HCT116 (cell line): ENCODE data around the gene PLA2G2D. TPM values are rescaled to one million over a fixed set of nuclear protein-coding genes. Genes with fewer than 3 reads are reported as not detected.

Experiments
- ATAC-seq: fragments of 200-7000 bp; cut with Tn5 transposase; 2 replicates; pipeline ENCODE4 v1.9.1; 2020; ENCODE audit warnings: mild to moderate bottlenecking, moderate library complexity
- BruUV-seq: library from RNA; stranded (reverse); fragments of 400-500 nt; replicated peaks from 2 replicates; lab custom pipeline; 2021; lab: Mats Ljungman, UMichigan
- CTCF ChIA-PET: fragments of 300-600 bp; sonication (Branson Sonifier 250); formaldehyde crosslinking; loops from one replicate; lab custom pipeline; 2021; ENCODE audit warnings: antibody characterized with exemption; lab: Charles Lee
- POLR2A ChIA-PET: fragments of 300-600, 350-600 bp; sonication (Branson Sonifier 250); formaldehyde crosslinking; loops from one replicate; lab custom pipeline; 2021; ENCODE audit warnings: antibody characterized with exemption; lab: Charles Lee
- RAD21 ChIA-PET, 2 experiments: fragments of 300-600 bp; sonication (Branson Sonifier 250); formaldehyde crosslinking; loops; one replicate each; lab custom pipeline; 2023; ENCODE audit warnings: low total read pairs in 2 of 2; ENCODE audit not compliant: uncharacterized antibody in 2 of 2, unreplicated experiment in 2 of 2, low non-redundant PET in 1 of 2; lab: Charles Lee
- DNase-seq: peaks from one replicate; pipeline ENCODE4 v3.0.0-alpha.2; 2010; ENCODE audit warnings: low read depth, low spot score
- H2AFZ ChIP-seq: fragments of 200-600 bp; shearing (Covaris generic), sonication (generic); 2 replicates; pipeline ENCODE4 v1.6.1; 2017; ENCODE audit warnings: low read depth, mixed run types, mixed read lengths, antibody characterized with exemption, low read length; ENCODE audit not compliant: poor library complexity, severe bottlenecking
- H3K27ac ChIP-seq: 2 replicates; pipeline ENCODE4 v1.5.1; 2012; ENCODE audit warnings: low read depth, low read length
- H3K27me3 ChIP-seq: fragments of 200-600 bp; sonication (generic); 2 replicates; pipeline ENCODE4 v1.6.1; 2016; ENCODE audit warnings: mixed run types, low read length, mixed read lengths; ENCODE audit not compliant: insufficient read depth
- H3K36me3 ChIP-seq, 2 experiments: fragments of 200-500 bp in 1 of 2; fragments of 200-600 bp in 1 of 2; sonication (Bioruptor generic) in 1 of 2; sonication (generic) in 1 of 2; 2 replicates each; pipeline versions ENCODE4 v1.5.1 to v1.6.1; 2014 to 2016; ENCODE audit warnings: low read length in 2 of 2, inconsistent platforms in 1 of 2, mixed read lengths in 1 of 2, mixed run types in 1 of 2; ENCODE audit not compliant: insufficient read depth in 2 of 2, control insufficient read depth in 1 of 2
- H3K4me1 ChIP-seq, 2 experiments: fragments of 200-600 bp in 1 of 2; sonication (generic) in 1 of 2; 2 replicates each; pipeline versions ENCODE4 v1.5.1 to v1.6.1; 2012 to 2017; ENCODE audit warnings: low read length in 2 of 2, inconsistent platforms in 1 of 2, mild to moderate bottlenecking in 1 of 2, mixed read lengths in 1 of 2, mixed run types in 1 of 2, moderate library complexity in 1 of 2; ENCODE audit not compliant: insufficient read depth in 2 of 2, control insufficient read depth in 1 of 2
- H3K4me2 ChIP-seq: fragments of 200-600 bp; sonication (generic); 2 replicates; pipeline ENCODE4 v1.6.1; 2017; ENCODE audit warnings: mixed run types, low read length, mixed read lengths
- H3K4me3 ChIP-seq, 2 experiments: fragments of 200-600 bp in 1 of 2; sonication (generic) in 1 of 2; replicated peaks in 1 of 2; 2 replicates each; pipeline ENCODE4 v1.5.1; 2011 to 2016; ENCODE audit warnings: low read length in 2 of 2, control low read depth in 1 of 2, low read depth in 1 of 2, mild to moderate bottlenecking in 1 of 2, mixed read lengths in 1 of 2, mixed run types in 1 of 2
- H3K79me2 ChIP-seq: fragments of 200-600 bp; sonication (generic); 2 replicates; pipeline ENCODE4 v1.6.1; 2017; ENCODE audit warnings: mild to moderate bottlenecking, mixed run types, low read length, moderate library complexity, mixed read lengths; ENCODE audit not compliant: insufficient read depth
- H3K9ac ChIP-seq: fragments of 200-600 bp; sonication (generic); 2 replicates; pipeline ENCODE4 v1.6.1; 2016; ENCODE audit warnings: low read length, mixed read lengths
- H3K9me2 ChIP-seq: fragments of 200-600 bp; sonication (generic), shearing (Covaris generic); 2 replicates; pipeline ENCODE4 v1.6.1; 2017; ENCODE audit warnings: mixed run types, mild to moderate bottlenecking, moderate library complexity; ENCODE audit not compliant: insufficient read depth
- H3K9me3 ChIP-seq, 2 experiments: fragments of 200-500 bp in 1 of 2; fragments of 200-600 bp in 1 of 2; sonication (Bioruptor generic) in 1 of 2; sonication (generic) in 1 of 2; 2 replicates each; pipeline ENCODE4 v1.6.1; 2014 to 2017; ENCODE audit warnings: low read length in 2 of 2, mixed read lengths in 2 of 2, inconsistent platforms in 1 of 2, low read depth in 1 of 2, mild to moderate bottlenecking in 1 of 2, mixed run types in 1 of 2, moderate library complexity in 1 of 2; ENCODE audit not compliant: control insufficient read depth in 1 of 2, insufficient read depth in 1 of 2
- H4K20me1 ChIP-seq: fragments of 200-600 bp; sonication (generic), shearing (Covaris generic); 2 replicates; pipeline ENCODE4 v1.6.1; 2017; ENCODE audit warnings: mixed run types, mild to moderate bottlenecking, moderate library complexity; ENCODE audit not compliant: insufficient read depth
- JUND ChIP-seq: IDR thresholded peaks from 2 replicates; pipeline ENCODE4 v1.6.1; 2012
- RAD21 ChIP-seq: IDR thresholded peaks from 2 replicates; pipeline ENCODE4 v1.6.1; 2012; ENCODE audit warnings: low read depth, mild to moderate bottlenecking
- SP1 ChIP-seq: IDR thresholded peaks from 2 replicates; pipeline ENCODE4 v1.6.1; 2012; ENCODE audit warnings: low read depth
- ZNF274 ChIP-seq: fragments of 200-500 bp; sonication (Bioruptor generic); IDR thresholded peaks from 2 replicates; pipeline ENCODE4 v1.6.1; 2014; ENCODE audit warnings: mild to moderate bottlenecking, low read depth, low read length, inconsistent platforms
- intact Hi-C: fragments of 100-400 bp; cut with micrococcal nuclease; formaldehyde crosslinking; loops from 2 replicates; pipeline ENCODE4 v1.10.0; 2022
- total RNA-seq: library from RNA; stranded (reverse); gene quantifications from one replicate; pipeline ENCODE4 v1.2.1, GENCODE V29; 2021; ENCODE audit not compliant: unreplicated experiment
- TF ChIP-seq, protein P1 (sequence below), 3 experiments: fragments of 200-600 bp in 1 of 3; sonication (generic) in 1 of 3; IDR thresholded peaks in 2 of 3; conservative IDR thresholded peaks in 1 of 3; 2 replicates each; pipeline ENCODE4 v1.5.1; 2012 to 2017; ENCODE audit warnings: low read depth in 2 of 3, low read length in 2 of 3, antibody characterized with exemption in 1 of 3, borderline replicate concordance in 1 of 3, control low read depth in 1 of 3, mild to moderate bottlenecking in 1 of 3, mixed read lengths in 1 of 3, mixed run types in 1 of 3, moderate library complexity in 1 of 3; ENCODE audit not compliant: insufficient read depth in 1 of 3
- TF ChIP-seq, protein P2 (sequence below): IDR thresholded peaks from 2 replicates; pipeline ENCODE4 v1.6.1; 2012
- TF ChIP-seq, protein P3 (sequence below): IDR thresholded peaks from 2 replicates; pipeline ENCODE4 v1.6.1; 2012; ENCODE audit warnings: low read depth

The PLA2G2D gene
- total RNA-seq, 1 experiment from 2014 or later = not detected

DNA sequence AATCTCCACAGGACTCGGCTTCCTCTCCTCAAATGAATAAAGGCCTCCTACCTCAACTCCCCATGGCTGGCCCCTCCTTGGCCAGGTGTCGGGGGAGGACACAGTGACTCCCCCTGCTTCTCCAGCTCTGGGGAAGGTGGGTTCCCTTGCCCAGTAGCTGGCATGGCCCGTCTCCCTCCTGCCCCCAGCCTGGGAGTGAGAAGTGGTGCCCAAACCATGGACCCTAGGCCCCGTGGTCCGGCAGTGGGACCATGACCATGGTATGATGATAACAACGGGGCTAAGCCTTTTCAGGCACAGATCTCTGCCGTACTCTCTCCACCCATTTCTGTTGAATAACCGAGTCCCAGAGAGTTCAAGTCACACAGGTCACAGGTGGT lies 31.0 kb upstream of the PLA2G2D start:
- TF ChIP-seq, protein P1, sequence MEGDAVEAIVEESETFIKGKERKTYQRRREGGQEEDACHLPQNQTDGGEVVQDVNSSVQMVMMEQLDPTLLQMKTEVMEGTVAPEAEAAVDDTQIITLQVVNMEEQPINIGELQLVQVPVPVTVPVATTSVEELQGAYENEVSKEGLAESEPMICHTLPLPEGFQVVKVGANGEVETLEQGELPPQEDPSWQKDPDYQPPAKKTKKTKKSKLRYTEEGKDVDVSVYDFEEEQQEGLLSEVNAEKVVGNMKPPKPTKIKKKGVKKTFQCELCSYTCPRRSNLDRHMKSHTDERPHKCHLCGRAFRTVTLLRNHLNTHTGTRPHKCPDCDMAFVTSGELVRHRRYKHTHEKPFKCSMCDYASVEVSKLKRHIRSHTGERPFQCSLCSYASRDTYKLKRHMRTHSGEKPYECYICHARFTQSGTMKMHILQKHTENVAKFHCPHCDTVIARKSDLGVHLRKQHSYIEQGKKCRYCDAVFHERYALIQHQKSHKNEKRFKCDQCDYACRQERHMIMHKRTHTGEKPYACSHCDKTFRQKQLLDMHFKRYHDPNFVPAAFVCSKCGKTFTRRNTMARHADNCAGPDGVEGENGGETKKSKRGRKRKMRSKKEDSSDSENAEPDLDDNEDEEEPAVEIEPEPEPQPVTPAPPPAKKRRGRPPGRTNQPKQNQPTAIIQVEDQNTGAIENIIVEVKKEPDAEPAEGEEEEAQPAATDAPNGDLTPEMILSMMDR (IDR thresholded peaks at IDR 0.05 in 2 of 3, conservative IDR thresholded peaks at IDR 0.05 in 1 of 3; ENCODE audit: borderline replicate concordance in 1 of 3, insufficient read depth in 1 of 3, low read depth in 2 of 3, low read length in 2 of 3) = no peak
- TF ChIP-seq, protein P2, sequence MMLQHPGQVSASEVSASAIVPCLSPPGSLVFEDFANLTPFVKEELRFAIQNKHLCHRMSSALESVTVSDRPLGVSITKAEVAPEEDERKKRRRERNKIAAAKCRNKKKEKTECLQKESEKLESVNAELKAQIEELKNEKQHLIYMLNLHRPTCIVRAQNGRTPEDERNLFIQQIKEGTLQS = no peak
- TF ChIP-seq JUND (no peak), SP1 (no peak), ZNF274 (no peak), RAD21 (no peak)
- TF ChIP-seq, protein P3, sequence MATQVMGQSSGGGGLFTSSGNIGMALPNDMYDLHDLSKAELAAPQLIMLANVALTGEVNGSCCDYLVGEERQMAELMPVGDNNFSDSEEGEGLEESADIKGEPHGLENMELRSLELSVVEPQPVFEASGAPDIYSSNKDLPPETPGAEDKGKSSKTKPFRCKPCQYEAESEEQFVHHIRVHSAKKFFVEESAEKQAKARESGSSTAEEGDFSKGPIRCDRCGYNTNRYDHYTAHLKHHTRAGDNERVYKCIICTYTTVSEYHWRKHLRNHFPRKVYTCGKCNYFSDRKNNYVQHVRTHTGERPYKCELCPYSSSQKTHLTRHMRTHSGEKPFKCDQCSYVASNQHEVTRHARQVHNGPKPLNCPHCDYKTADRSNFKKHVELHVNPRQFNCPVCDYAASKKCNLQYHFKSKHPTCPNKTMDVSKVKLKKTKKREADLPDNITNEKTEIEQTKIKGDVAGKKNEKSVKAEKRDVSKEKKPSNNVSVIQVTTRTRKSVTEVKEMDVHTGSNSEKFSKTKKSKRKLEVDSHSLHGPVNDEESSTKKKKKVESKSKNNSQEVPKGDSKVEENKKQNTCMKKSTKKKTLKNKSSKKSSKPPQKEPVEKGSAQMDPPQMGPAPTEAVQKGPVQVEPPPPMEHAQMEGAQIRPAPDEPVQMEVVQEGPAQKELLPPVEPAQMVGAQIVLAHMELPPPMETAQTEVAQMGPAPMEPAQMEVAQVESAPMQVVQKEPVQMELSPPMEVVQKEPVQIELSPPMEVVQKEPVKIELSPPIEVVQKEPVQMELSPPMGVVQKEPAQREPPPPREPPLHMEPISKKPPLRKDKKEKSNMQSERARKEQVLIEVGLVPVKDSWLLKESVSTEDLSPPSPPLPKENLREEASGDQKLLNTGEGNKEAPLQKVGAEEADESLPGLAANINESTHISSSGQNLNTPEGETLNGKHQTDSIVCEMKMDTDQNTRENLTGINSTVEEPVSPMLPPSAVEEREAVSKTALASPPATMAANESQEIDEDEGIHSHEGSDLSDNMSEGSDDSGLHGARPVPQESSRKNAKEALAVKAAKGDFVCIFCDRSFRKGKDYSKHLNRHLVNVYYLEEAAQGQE = no peak
- POLR2A ChIA-PET = interaction anchor here (0.7 kb wide), 1 partner anchor 230 kb away, joined by 3 read pairs; no protein-coding TSS in a partner anchor

More for the DNA sequence above, 31.0 kb upstream of the PLA2G2D start:
- H3K27ac ChIP-seq = no peak overlapping the region
- H3K4me3 ChIP-seq = no peak overlapping the region
- no peaks in the 10 kb centered on the region for H3K9me3 ChIP-seq
- CTCF ChIA-PET = interaction anchor here (0.7 to 2.2 kb wide), 2 partner anchors 49 to 228 kb away, joined by 3 to 18 read pairs; no protein-coding TSS in a partner anchor
- intact Hi-C loops = loop anchor here (5.0 kb wide), 1 partner anchor 488 kb away; the partner anchor contains the start of gene HTR6
- ATAC-seq (no peak), DNase-seq (no peak)
- H4K20me1 ChIP-seq = no peaks in the 10 kb centered on the region
- peaks cover 0 to 5% of the 10 kb centered on the region in 2 experiments; a peak in 2 of 4 replicates for H3K4me1 ChIP-seq
- H3K9me2 ChIP-seq = no peaks in the 10 kb centered on the region
- H2AFZ ChIP-seq = no peak overlapping the region
- H3K4me2 ChIP-seq = no peak overlapping the region
- H3K9ac ChIP-seq = no peak overlapping the region
- H3K79me2 ChIP-seq = no peaks in the 10 kb centered on the region
- RAD21 ChIA-PET = interaction anchor here in 1 of 2 experiments (1.5 kb wide), 1 partner anchor 49 kb away, joined by 5 read pairs; no protein-coding TSS in a partner anchor
- no peaks in the 10 kb centered on the region for H3K27me3 ChIP-seq
- BruUV-seq = no TSS peak
- H3K36me3 ChIP-seq = no peaks in the 10 kb centered on the region
